Right lobe of liver (tissue), 6 donors: Measurements from ENCODE around the gene SSC5D. TPM values are rescaled to one million over a fixed set of nuclear protein-coding genes. Genes with fewer than 3 reads are reported as not detected.

Experiments
- ATAC-seq, 4 donors: fragments of 200-7000 bp; cut with Tn5 transposase; one replicate each; pipeline ENCODE4 v1.9.1; 2020; ENCODE audit warnings: mild to moderate bottlenecking in 4 of 4, moderate library complexity in 4 of 4
- DNase-seq, 3 donors: peaks; one replicate each; pipeline ENCODE4 v3.0.0-alpha.2; 2020
- H3K27ac ChIP-seq, 3 donors: fragments of 200-600 bp; one replicate each; pipeline ENCODE4 v1.8.0; 2022
- H3K27me3 ChIP-seq, 2 donors: fragments of 200-600 bp; one replicate each; pipeline ENCODE4 v1.8.0; 2022
- H3K36me3 ChIP-seq, 4 donors: fragments of 200-600 bp; sonication (generic) in 1 of 4; one replicate each; pipeline versions ENCODE4 v1.5.1 to v1.8.0; 2017 to 2022; ENCODE audit warnings: control low read depth in 1 of 4
- H3K4me1 ChIP-seq, 4 donors: fragments of 200-600 bp; sonication (generic) in 1 of 4; one replicate each; pipeline versions ENCODE4 v1.5.1 to v1.8.0; 2017 to 2022; ENCODE audit warnings: control low read depth in 1 of 4
- H3K4me3 ChIP-seq, 3 donors: fragments of 200-600 bp; one replicate each; pipeline ENCODE4 v1.8.0; 2022
- H3K9me3 ChIP-seq, 4 donors: fragments of 200-600 bp; sonication (generic) in 1 of 4; one replicate each; pipeline versions ENCODE4 v1.5.1 to v1.8.0; 2017 to 2022; ENCODE audit warnings: control low read depth in 1 of 4
- CTCF ChIP-seq, 4 donors: fragments of 200-600 bp in 3 of 4; fragments of 450-650 bp in 1 of 4; IDR thresholded peaks; one replicate each; pipeline versions ENCODE4 v1.5.1 to v1.8.0; 2016 to 2022; ENCODE audit warnings: antibody characterized with exemption in 4 of 4, mild to moderate bottlenecking in 2 of 4
- POLR2A ChIP-seq: fragments of 450-650 bp; IDR thresholded peaks from one replicate; pipeline ENCODE4 v1.6.1; 2017; ENCODE audit warnings: antibody characterized with exemption, mild to moderate bottlenecking
- WGBS: methylation state at CpG from one replicate; pipeline ENCODE4 v1.1.6; 2018; ENCODE audit warnings: low coverage, low lambda C conversion rate; ENCODE audit not compliant: insufficient coverage; ENCODE audit errors: missing lambda C conversion rate; 5-methylcytosine and 5-hydroxymethylcytosine counted together
- intact Hi-C, 2 donors: fragments of 100-400 bp; cut with DNase I; formaldehyde crosslinking; loops; one replicate each; pipeline versions ENCODE4 v1.11.2 to v1.14.1; 2022
- total RNA-seq, 6 experiments: library from RNA; depleted of rRNA in 2 of 6; stranded (reverse); fragments of >200 nt in 2 of 6; fragmentation: NEBNext Ultra II Directional in 3 of 6; extraction: Animal tissue kit (Norgen Biotek cat#: 25700) in 3 of 6; gene quantifications; one replicate each; pipeline versions ENCODE4 v1.1.0 to v1.2.4, GENCODE V29; 2016 to 2023
- donor health status: DM: no; HTN: yes; CAD: no.
- donor health status: DM: no; HTN: no; CAD: no.
- donor health status: DM: no; HTN: no; CAD: no.
- donor health status: DM: no; HTN: yes; CAD: no.
- donor health status: DM: no; HTN: yes; CAD: no.

The SSC5D gene
- total RNA-seq, 6 experiments from 2014 or later = 0.35 to 1.6 (median 1.2) TPM

- intact Hi-C loops = no loop called here
These were observed 26.8 kb upstream of the SSC5D start, which contains the start of gene ISOC2 for GRCh38 chr19:55461259-55461973. ISOC2 (minus strand) TSS chr19:55461642; CDS start chr19:55456486, 5,156 bp downstream.

GRCh38 chr19:55461974-55462626 is 26.1 kb upstream of the SSC5D start:
- H3K4me1 ChIP-seq = peaks cover 0 to 17% (median 7%) of the 10 kb centered on the region in 4 donors
- H3K27me3 ChIP-seq = no peaks in the 10 kb centered on the region
- WGBS = 10% methylated on average over 7 of the region's 27 CpGs
- peak overlapping the region; percentile 71 to 97 (median 73) for H3K4me3 ChIP-seq
- ATAC-seq = peak in 1 of 4 donors; percentile 22
- intact Hi-C loops = no loop called here
- TF ChIP-seq POLR2A (no peak), CTCF (IDR thresholded peaks at IDR 0.05) (no peak)
- DNase-seq = peak in 1 of 3 donors; percentile 60
- H3K36me3 ChIP-seq = no peaks in the 10 kb centered on the region
- H3K27ac ChIP-seq = peak overlapping the region; percentile 68 to 73 (median 69)
- no peaks in the 10 kb centered on the region for H3K9me3 ChIP-seq

More at GRCh38 chr19:55461259-55461973, 26.8 kb upstream of the SSC5D start, which contains the start of gene ISOC2:
- DNase-seq (peak; percentile 100), ATAC-seq (peak; percentile 88 to 94 (median 92))
- 0% methylated on average over 26 of the region's 54 CpGs for WGBS
- no peaks in the 10 kb centered on the region for H3K36me3 ChIP-seq
- peak within 1 kb of the TSS; percentile 84 to 90 (median 85) for H3K27ac ChIP-seq
- H3K4me1 ChIP-seq = peaks cover 0 to 14% (median 6%) of the 10 kb centered on the region in 4 donors
- no peaks in the 10 kb centered on the region for H3K27me3 ChIP-seq
- H3K9me3 ChIP-seq = no peaks in the 10 kb centered on the region
- TF ChIP-seq POLR2A (peak; percentile 93), CTCF (IDR thresholded peaks at IDR 0.05) (peak in 1 of 4 donors; percentile 15)
- peak within 1 kb of the TSS; percentile 72 to 97 (median 73) for H3K4me3 ChIP-seq

GRCh38 chr19:55462722-55463121 is 25.5 kb upstream of the SSC5D start:
- H3K36me3 ChIP-seq = no peaks in the 10 kb centered on the region
- H3K27ac ChIP-seq = no peak overlapping the region
- H3K27me3 ChIP-seq = no peaks in the 10 kb centered on the region
- no peak for ATAC-seq
- TF ChIP-seq CTCF (IDR thresholded peaks at IDR 0.05) (no peak), POLR2A (no peak)
- intact Hi-C loops = no loop called here
- peak overlapping the region in 1 of 3 donors; percentile 73 for H3K4me3 ChIP-seq
- DNase-seq = no peak
- 90% methylated on average over 11 of the region's 11 CpGs for WGBS
- H3K4me1 ChIP-seq = peaks cover 0 to 23% (median 10%) of the 10 kb centered on the region in 4 donors
- no peaks in the 10 kb centered on the region for H3K9me3 ChIP-seq

GRCh38 chr19:55463583-55464031 is 24.6 kb upstream of the SSC5D start:
- Histone ChIP-seq H3K27me3 (no peaks in the 10 kb centered on the region), H3K4me1 (peaks cover 0 to 28% (median 12%) of the 10 kb centered on the region in 4 donors), H3K36me3 (no peaks in the 10 kb centered on the region), H3K9me3 (no peaks in the 10 kb centered on the region), H3K4me3 (no peak overlapping the region), H3K27ac (no peak overlapping the region)
- 67% methylated on average over 6 of the region's 15 CpGs for WGBS
- TF ChIP-seq POLR2A = no peak
- no peak for TF ChIP-seq CTCF (IDR thresholded peaks at IDR 0.05)
- intact Hi-C loops = no loop called here
- ATAC-seq = no peak
- peak in 1 of 3 donors; percentile 55 for DNase-seq
